ENCODE measurements around the gene SPATA16. TPM values are rescaled to one million over a fixed set of nuclear protein-coding genes. Genes with fewer than 3 reads are reported as not detected.
"Not testable (repeated sequence)": the region's sequence is repeated elsewhere in the genome, so short reads cannot be mapped to it uniquely, and the experiment has no call there.

The SPATA16 gene
- total RNA-seq, 4 donors from 2014 or later, result not detected

GRCh38 chr3:173028351-173028750 is 112.7 kb downstream of the SPATA16 start:
- Histone ChIP-seq H3K27me3 (no peaks in the 10 kb centered on the region), H3K4me1 (no peaks in the 10 kb centered on the region), H3K9me3 (no peaks in the 10 kb centered on the region), H3K36me3 (no peaks in the 10 kb centered on the region), H3K4me3 (no peak overlapping the region), H3K27ac (no peak overlapping the region)
- TF ChIP-seq EP300 (IDR thresholded peaks at IDR 0.05) (no peak), POLR2A (IDR thresholded peaks at IDR 0.05) (no peak), POLR2AphosphoS5 (IDR thresholded peaks at IDR 0.05) (no peak), CTCF (IDR thresholded peaks at IDR 0.05) (no peak)
- no peak for DNase-seq (ENCODE audit: low spot score in 2 of 2)
- WGBS, result 97% methylated on average over 3 of the region's 3 CpGs

- no peaks in the 10 kb centered on the region for H3K9me3 ChIP-seq
- WGBS, result 69% methylated on average over 1 of the region's 1 CpG
- DNase-seq (ENCODE audit: low spot score in 2 of 2), result no peak
- no peak overlapping the region for H3K4me3 ChIP-seq
- no peaks in the 10 kb centered on the region for H3K36me3 ChIP-seq
- H3K4me1 ChIP-seq, result no peaks in the 10 kb centered on the region
- H3K27me3 ChIP-seq, result no peaks in the 10 kb centered on the region
- H3K27ac ChIP-seq, result no peak overlapping the region
- no peak for TF ChIP-seq POLR2AphosphoS5 (IDR thresholded peaks at IDR 0.05)
These were observed 113.6 kb downstream of the SPATA16 start for GRCh38 chr3:173027429-173027828.

- Histone ChIP-seq H3K36me3 (no peaks in the 10 kb centered on the region), H3K27ac (no peak overlapping the region), H3K4me3 (no peak overlapping the region), H3K9me3 (no peaks in the 10 kb centered on the region), H3K27me3 (no peaks in the 10 kb centered on the region), H3K4me1 (no peaks in the 10 kb centered on the region)
- TF ChIP-seq POLR2AphosphoS5 (IDR thresholded peaks at IDR 0.05) (no peak), CTCF (IDR thresholded peaks at IDR 0.05) (no peak), POLR2A (IDR thresholded peaks at IDR 0.05) (no peak), EP300 (IDR thresholded peaks at IDR 0.05) (no peak)
- no peak for DNase-seq (ENCODE audit: low spot score in 2 of 2)
- 57% methylated on average over 5 of the region's 5 CpGs for WGBS
These were observed 115.1 kb downstream of the SPATA16 start for GRCh38 chr3:173025941-173026340.

- H3K36me3 ChIP-seq, result no peaks in the 10 kb centered on the region
- DNase-seq (ENCODE audit: low spot score in 2 of 2), result no peak
- no peak overlapping the region for H3K4me3 ChIP-seq
- H3K9me3 ChIP-seq, result no peaks in the 10 kb centered on the region
- H3K27ac ChIP-seq, result no peak overlapping the region
- H3K4me1 ChIP-seq, result no peaks in the 10 kb centered on the region
- WGBS, result 70% methylated on average over 2 of the region's 2 CpGs
- TF ChIP-seq POLR2AphosphoS5 (IDR thresholded peaks at IDR 0.05), result no peak
- H3K27me3 ChIP-seq, result no peaks in the 10 kb centered on the region
These were observed 119.4 kb downstream of the SPATA16 start for GRCh38 chr3:173021547-173022185.

DNA sequence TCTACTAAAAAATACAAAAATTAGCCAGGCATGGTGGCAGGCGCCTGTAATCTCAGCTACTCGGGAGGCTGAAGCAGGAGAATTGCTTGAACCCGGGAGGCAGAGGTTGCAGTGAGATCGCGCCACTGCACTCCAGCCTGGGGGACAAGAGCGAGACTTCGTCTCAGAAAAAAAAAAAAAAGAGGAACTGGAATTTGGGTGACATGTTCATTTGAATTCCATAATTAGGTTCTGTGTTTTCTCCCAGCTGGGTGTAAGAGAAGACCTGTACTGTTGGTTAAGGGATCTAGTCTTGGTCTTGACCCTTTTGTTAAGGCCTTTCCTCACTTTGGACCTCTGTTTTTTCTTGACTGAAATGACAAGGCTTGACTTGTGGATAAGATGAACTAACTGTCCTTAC is 120.9 kb downstream of the SPATA16 start:
- H3K36me3 ChIP-seq; DNase-seq (ENCODE audit: low spot score in 2 of 2); H3K4me1 ChIP-seq; H3K27me3 ChIP-seq; H3K4me3 ChIP-seq; H3K27ac ChIP-seq; H3K9me3 ChIP-seq: not testable (repeated sequence)
- 92% methylated on average over 7 of the region's 7 CpGs for WGBS

- H3K27ac ChIP-seq, result no peak overlapping the region
- no peak for DNase-seq (ENCODE audit: low spot score in 2 of 2)
- 92% methylated on average over 5 of the region's 5 CpGs for WGBS
- H3K4me1 ChIP-seq, result no peaks in the 10 kb centered on the region
- H3K36me3 ChIP-seq, result no peaks in the 10 kb centered on the region
- no peak for TF ChIP-seq POLR2A (IDR thresholded peaks at IDR 0.05)
- no peak for TF ChIP-seq EP300 (IDR thresholded peaks at IDR 0.05)
- TF ChIP-seq POLR2AphosphoS5 (IDR thresholded peaks at IDR 0.05), result no peak
- TF ChIP-seq CTCF (IDR thresholded peaks at IDR 0.05), result no peak
- no peak overlapping the region for H3K4me3 ChIP-seq
- no peaks in the 10 kb centered on the region for H3K9me3 ChIP-seq
- no peaks in the 10 kb centered on the region for H3K27me3 ChIP-seq
These were observed 121.7 kb downstream of the SPATA16 start for GRCh38 chr3:173019378-173019777.

DNA sequence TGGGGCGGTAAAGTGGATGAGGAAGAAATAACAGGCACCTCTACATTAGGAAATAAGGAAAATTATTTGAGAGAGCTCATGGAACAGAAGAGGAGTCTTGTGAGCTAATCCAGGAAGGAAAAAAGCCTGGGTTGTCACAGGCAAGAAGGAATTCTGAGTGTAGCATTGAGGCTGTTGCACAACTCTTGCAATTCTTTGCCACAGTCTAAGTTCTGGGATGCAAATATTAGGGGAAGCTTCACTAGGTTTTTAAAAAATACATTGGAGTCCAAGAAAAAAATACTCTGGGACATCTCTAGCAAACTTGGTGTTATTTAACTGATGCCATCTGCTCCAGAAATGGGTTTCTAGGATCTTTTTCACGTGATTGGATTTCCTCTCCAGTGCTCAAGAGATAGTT is 122.3 kb downstream of the SPATA16 start:
- Histone ChIP-seq H3K36me3 (no peaks in the 10 kb centered on the region), H3K4me3 (no peak overlapping the region), H3K9me3 (no peaks in the 10 kb centered on the region), H3K4me1 (no peaks in the 10 kb centered on the region), H3K27ac (no peak overlapping the region), H3K27me3 (no peaks in the 10 kb centered on the region)
- no peak for DNase-seq (ENCODE audit: low spot score in 2 of 2)
- no peak for TF ChIP-seq CTCF (IDR thresholded peaks at IDR 0.05)
- no peak for TF ChIP-seq POLR2A (IDR thresholded peaks at IDR 0.05)
- no peak for TF ChIP-seq EP300 (IDR thresholded peaks at IDR 0.05)
- 79% methylated on average over 2 of the region's 2 CpGs for WGBS

Measured in suprapubic skin (tissue), 4 donors.